ENCODE results near the gene CRAMP1.

CRAMP1 gene

DNA sequence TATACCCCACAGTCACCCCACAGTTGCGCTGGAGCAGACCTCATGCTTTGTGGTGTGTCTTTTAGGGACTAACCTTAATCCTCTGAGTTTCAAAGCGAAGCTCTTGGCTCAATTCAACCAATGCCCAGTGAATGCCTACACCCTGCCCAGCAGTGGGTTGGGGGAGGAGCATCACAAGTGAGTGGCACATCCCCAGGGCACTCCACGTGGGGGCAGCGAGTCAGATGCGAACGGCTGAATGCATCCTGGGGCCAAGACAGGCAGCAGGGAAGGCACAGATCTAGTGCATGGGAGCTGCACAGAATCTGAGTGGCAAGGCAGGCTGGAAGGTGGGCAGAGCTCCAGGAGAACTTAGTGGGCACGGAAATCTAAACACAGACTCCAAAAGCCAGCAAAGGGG lies 39.5 kb upstream of the CRAMP1 start:
- H2AFZ ChIP-seq (ENCODE audit: low read length), result no peak overlapping the region
- no peaks in the 10 kb centered on the region for H3F3A ChIP-seq (ENCODE audit: insufficient read depth, low read length)
- H3K9me3 ChIP-seq (replicated peaks; ENCODE audit: insufficient read depth, low read length), result no peaks in the 10 kb centered on the region
- no peaks in the 10 kb centered on the region for H3K9me2 ChIP-seq (replicated peaks; ENCODE audit: insufficient read depth, low read length)
- no peak for DNase-seq
- no peaks in the 10 kb centered on the region for H3K36me3 ChIP-seq (replicated peaks; ENCODE audit: insufficient read depth, low read length)
- H3K4me2 ChIP-seq (ENCODE audit: low read depth, low read length), result no peak overlapping the region
- no peaks in the 10 kb centered on the region for H4K20me1 ChIP-seq (ENCODE audit: insufficient read depth, low read length)
- no peak overlapping the region for H3K27ac ChIP-seq (ENCODE audit: low read length)
- no peaks in the 10 kb centered on the region for H3K79me2 ChIP-seq (ENCODE audit: low read length)
- H3K4me1 ChIP-seq (ENCODE audit: low read length), result no peaks in the 10 kb centered on the region
- no peak overlapping the region for H3K4me3 ChIP-seq (ENCODE audit: low read length)
- H3K9ac ChIP-seq (ENCODE audit: low read length), result no peak overlapping the region
- TF ChIP-seq, protein P1, sequence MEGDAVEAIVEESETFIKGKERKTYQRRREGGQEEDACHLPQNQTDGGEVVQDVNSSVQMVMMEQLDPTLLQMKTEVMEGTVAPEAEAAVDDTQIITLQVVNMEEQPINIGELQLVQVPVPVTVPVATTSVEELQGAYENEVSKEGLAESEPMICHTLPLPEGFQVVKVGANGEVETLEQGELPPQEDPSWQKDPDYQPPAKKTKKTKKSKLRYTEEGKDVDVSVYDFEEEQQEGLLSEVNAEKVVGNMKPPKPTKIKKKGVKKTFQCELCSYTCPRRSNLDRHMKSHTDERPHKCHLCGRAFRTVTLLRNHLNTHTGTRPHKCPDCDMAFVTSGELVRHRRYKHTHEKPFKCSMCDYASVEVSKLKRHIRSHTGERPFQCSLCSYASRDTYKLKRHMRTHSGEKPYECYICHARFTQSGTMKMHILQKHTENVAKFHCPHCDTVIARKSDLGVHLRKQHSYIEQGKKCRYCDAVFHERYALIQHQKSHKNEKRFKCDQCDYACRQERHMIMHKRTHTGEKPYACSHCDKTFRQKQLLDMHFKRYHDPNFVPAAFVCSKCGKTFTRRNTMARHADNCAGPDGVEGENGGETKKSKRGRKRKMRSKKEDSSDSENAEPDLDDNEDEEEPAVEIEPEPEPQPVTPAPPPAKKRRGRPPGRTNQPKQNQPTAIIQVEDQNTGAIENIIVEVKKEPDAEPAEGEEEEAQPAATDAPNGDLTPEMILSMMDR (IDR thresholded peaks at IDR 0.05; ENCODE audit: low read length), result no peak
- H3K27me3 ChIP-seq (replicated peaks; ENCODE audit: insufficient read depth, low read length), result no peaks in the 10 kb centered on the region

DNA sequence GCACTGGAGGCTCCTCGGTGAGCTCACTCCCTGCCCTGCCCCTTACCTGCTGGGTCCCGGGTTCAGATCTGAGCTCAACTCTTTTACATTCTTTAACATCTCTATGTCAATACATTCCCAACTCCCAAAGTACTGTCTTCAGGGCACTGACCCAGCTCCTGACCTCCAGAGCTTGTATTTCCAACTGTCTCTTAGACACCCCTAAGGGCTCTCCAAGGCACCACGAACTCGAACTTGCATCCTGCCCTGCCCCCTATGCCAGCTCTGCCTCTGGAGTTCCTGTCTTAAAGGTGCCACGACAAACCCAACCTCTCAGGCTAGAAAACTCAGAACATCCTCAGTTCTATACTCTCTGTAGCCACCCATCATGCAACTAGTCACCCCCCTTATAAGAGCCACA lies 38.9 kb upstream of the CRAMP1 start:
- TF ChIP-seq EZH2phosphoT487 (IDR thresholded peaks at IDR 0.05; ENCODE audit: low read length) (no peak), EZH2 (optimal IDR thresholded peaks at IDR 0.05; ENCODE audit: low read depth, low read length) (no peak)
- TF ChIP-seq, protein P1 (IDR thresholded peaks at IDR 0.05; ENCODE audit: low read length), result no peak
- Histone ChIP-seq H3K79me2 (ENCODE audit: low read length) (no peaks in the 10 kb centered on the region), H3K9ac (ENCODE audit: low read length) (no peak overlapping the region)

DNA sequence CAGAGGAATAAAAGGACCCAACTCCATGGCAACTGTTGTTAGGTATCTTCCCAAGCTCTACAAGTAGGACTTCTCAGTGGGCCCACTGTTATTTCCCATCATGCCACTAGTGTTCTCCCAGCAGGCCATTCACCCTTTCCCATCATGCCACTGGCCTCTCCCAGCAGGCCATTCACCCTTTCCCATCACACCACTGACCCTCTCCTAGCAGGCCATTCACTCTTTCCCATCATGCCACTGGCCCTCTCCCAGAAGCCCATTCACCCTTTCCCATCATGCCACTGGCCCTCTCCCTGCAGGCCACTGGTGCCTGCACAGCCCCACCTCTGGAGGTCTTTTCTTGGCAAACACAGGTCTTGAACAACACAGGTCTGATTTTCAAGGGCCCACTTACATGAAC lies 36.6 kb upstream of the CRAMP1 start:
- H3K27me3 ChIP-seq (replicated peaks; ENCODE audit: insufficient read depth, low read length), result no peaks in the 10 kb centered on the region
- H2AFZ ChIP-seq (ENCODE audit: low read length), result no peak overlapping the region
- H3K79me2 ChIP-seq (ENCODE audit: low read length), result no peaks in the 10 kb centered on the region
- no peaks in the 10 kb centered on the region for H3K9me3 ChIP-seq (replicated peaks; ENCODE audit: insufficient read depth, low read length)
- DNase-seq, result no peak
- no peaks in the 10 kb centered on the region for H4K20me1 ChIP-seq (ENCODE audit: insufficient read depth, low read length)
- no peak overlapping the region for H3K4me3 ChIP-seq (ENCODE audit: low read length)
- no peaks in the 10 kb centered on the region for H3K36me3 ChIP-seq (replicated peaks; ENCODE audit: insufficient read depth, low read length)
- H3K9ac ChIP-seq (ENCODE audit: low read length), result no peak overlapping the region
- H3K4me1 ChIP-seq (ENCODE audit: low read length), result no peaks in the 10 kb centered on the region
- no peak overlapping the region for H3K4me2 ChIP-seq (ENCODE audit: low read depth, low read length)
- no peak overlapping the region for H3K27ac ChIP-seq (ENCODE audit: low read length)
- no peaks in the 10 kb centered on the region for H3F3A ChIP-seq (ENCODE audit: insufficient read depth, low read length)
- TF ChIP-seq, protein P1 (IDR thresholded peaks at IDR 0.05; ENCODE audit: low read length), result no peak
- TF ChIP-seq EZH2phosphoT487 (IDR thresholded peaks at IDR 0.05; ENCODE audit: low read length) (no peak), EZH2 (optimal IDR thresholded peaks at IDR 0.05; ENCODE audit: low read depth, low read length) (no peak)
- H3K9me2 ChIP-seq (replicated peaks; ENCODE audit: insufficient read depth, low read length), result no peaks in the 10 kb centered on the region

More for the DNA sequence above, 38.9 kb upstream of the CRAMP1 start:
- H3K27me3 ChIP-seq (replicated peaks; ENCODE audit: insufficient read depth, low read length), result no peaks in the 10 kb centered on the region
- H3K9me2 ChIP-seq (replicated peaks; ENCODE audit: insufficient read depth, low read length), result no peaks in the 10 kb centered on the region
- H3F3A ChIP-seq (ENCODE audit: insufficient read depth, low read length), result no peaks in the 10 kb centered on the region
- no peaks in the 10 kb centered on the region for H3K9me3 ChIP-seq (replicated peaks; ENCODE audit: insufficient read depth, low read length)
- H2AFZ ChIP-seq (ENCODE audit: low read length), result no peak overlapping the region
- no peaks in the 10 kb centered on the region for H3K4me1 ChIP-seq (ENCODE audit: low read length)
- no peak overlapping the region for H3K4me2 ChIP-seq (ENCODE audit: low read depth, low read length)
- no peak for DNase-seq
- H4K20me1 ChIP-seq (ENCODE audit: insufficient read depth, low read length), result no peaks in the 10 kb centered on the region
- no peaks in the 10 kb centered on the region for H3K36me3 ChIP-seq (replicated peaks; ENCODE audit: insufficient read depth, low read length)
- no peak overlapping the region for H3K27ac ChIP-seq (ENCODE audit: low read length)
- no peak overlapping the region for H3K4me3 ChIP-seq (ENCODE audit: low read length)
